Measurements from ENCODE around the gene IL17D.

The IL17D gene

DNA sequence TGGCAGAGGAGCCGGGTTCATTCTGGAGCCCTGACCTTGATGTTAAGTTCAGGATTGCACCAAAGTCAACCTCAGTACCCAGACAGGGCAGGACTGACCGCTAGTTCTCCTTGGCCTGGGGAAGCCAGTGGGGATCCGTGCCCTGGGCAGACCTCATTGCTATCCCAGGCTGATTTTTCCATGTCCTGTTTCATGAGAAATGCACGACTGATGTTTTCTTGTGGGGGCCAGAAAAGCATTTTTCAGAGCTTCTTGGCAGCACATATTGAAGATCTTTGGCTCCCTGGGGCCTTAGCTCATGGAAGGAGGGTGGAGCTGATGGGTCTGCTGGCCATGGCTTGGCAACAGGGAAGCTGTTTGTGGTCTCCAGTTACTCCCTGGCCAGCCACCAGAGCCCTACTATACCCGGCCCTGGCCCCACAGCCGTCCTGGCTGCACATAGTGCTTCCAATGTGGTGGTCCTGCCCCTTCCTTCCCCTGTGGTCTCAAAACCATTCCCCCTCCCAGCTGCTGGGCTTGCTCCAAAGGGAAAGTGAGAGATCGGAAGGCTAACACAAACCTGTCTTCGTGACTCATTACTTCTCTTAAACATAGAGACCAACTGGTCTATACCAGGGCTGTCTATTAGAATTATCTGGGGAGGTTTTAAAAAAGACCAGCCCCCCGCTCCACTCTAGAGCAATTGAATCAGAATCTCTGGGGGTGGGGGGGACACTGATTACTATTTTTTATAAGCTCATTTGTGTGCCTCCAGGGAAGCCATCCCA, 11.2 kb downstream of the IL17D start:
- TF ChIP-seq, protein P1, sequence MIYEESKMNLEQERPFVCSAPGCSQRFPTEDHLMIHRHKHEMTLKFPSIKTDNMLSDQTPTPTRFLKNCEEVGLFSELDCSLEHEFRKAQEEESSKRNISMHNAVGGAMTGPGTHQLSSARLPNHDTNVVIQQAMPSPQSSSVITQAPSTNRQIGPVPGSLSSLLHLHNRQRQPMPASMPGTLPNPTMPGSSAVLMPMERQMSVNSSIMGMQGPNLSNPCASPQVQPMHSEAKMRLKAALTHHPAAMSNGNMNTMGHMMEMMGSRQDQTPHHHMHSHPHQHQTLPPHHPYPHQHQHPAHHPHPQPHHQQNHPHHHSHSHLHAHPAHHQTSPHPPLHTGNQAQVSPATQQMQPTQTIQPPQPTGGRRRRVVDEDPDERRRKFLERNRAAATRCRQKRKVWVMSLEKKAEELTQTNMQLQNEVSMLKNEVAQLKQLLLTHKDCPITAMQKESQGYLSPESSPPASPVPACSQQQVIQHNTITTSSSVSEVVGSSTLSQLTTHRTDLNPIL (CRISPR knock-in tag; IDR thresholded peaks at IDR 0.05; ENCODE audit: low read depth): no peak
- TF ChIP-seq, protein P2, sequence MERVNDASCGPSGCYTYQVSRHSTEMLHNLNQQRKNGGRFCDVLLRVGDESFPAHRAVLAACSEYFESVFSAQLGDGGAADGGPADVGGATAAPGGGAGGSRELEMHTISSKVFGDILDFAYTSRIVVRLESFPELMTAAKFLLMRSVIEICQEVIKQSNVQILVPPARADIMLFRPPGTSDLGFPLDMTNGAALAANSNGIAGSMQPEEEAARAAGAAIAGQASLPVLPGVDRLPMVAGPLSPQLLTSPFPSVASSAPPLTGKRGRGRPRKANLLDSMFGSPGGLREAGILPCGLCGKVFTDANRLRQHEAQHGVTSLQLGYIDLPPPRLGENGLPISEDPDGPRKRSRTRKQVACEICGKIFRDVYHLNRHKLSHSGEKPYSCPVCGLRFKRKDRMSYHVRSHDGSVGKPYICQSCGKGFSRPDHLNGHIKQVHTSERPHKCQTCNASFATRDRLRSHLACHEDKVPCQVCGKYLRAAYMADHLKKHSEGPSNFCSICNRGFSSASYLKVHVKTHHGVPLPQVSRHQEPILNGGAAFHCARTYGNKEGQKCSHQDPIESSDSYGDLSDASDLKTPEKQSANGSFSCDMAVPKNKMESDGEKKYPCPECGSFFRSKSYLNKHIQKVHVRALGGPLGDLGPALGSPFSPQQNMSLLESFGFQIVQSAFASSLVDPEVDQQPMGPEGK (CRISPR knock-in tag; IDR thresholded peaks at IDR 0.05; ENCODE audit: borderline replicate concordance): peak; percentile 46; the same call in 1 of the 2 replicates
- ATAC-seq: peak; percentile 84

DNA sequence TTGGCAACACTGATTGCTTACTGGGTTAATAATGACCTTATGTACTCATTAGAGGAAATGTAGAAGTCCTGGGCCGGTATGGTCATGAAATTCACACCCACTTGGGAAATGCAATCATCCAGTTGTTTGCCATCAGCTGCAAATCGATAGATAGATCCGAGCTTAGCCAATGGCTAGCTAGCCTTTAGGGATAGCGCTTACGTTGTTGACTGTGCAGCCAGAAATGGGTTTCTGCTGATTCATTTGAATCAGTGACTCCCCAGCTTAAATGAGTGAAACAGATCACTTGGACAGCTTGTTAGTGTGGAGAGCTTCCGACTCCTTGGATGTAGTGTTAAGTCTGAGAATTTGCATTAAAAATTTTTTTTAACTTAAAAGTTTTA, 11.8 kb downstream of the IL17D start:
- no peak for ATAC-seq
- no peak for TF ChIP-seq TCF4 (CRISPR knock-in tag; IDR thresholded peaks at IDR 0.05; ENCODE audit: borderline replicate concordance)
- TF ChIP-seq CSDC2 (CRISPR knock-in tag; IDR thresholded peaks at IDR 0.05): no peak
- TF ChIP-seq TOX (CRISPR knock-in tag; IDR thresholded peaks at IDR 0.05; ENCODE audit: borderline replicate concordance): no peak
- no peak for TF ChIP-seq ESRRG (CRISPR knock-in tag; IDR thresholded peaks at IDR 0.05)
- no peak for TF ChIP-seq RARB (CRISPR knock-in tag; IDR thresholded peaks at IDR 0.05)
- no peak for TF ChIP-seq ZFP3 (CRISPR knock-in tag; IDR thresholded peaks at IDR 0.05)
- no peak for TF ChIP-seq ZNF565 (CRISPR knock-in tag; conservative IDR thresholded peaks at IDR 0.05; ENCODE audit: low read depth)

DNA sequence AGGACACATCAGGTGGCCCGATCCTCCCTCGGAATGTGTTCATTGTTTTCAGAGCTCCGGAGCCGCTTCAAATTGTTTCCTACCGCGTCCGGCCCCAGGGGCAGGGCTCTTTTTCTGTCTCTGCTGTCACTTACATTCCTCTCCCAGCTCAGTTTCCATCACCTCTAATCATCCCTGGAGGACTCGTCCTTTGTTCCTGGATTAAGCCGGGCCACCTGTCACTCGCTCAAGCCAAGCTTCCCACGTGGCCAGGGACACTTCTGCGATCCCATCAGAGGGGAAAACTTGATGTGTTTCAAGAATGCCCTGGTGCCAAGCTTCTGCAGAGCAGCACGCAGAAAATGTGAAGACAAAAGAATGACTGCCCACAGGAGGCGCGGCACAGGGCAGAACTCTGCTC, 13.5 kb downstream of the IL17D start:
- no peak for ATAC-seq
- no peak for TF ChIP-seq ARNTL (CRISPR knock-in tag; IDR thresholded peaks at IDR 0.05; ENCODE audit: borderline replicate concordance, low read depth)
- TF ChIP-seq ZFP3 (CRISPR knock-in tag; IDR thresholded peaks at IDR 0.05): no peak
- TF ChIP-seq RARB (CRISPR knock-in tag; IDR thresholded peaks at IDR 0.05): no peak
- TF ChIP-seq, protein P1 (CRISPR knock-in tag; IDR thresholded peaks at IDR 0.05; ENCODE audit: low read depth): no peak
- TF ChIP-seq, protein P3, sequence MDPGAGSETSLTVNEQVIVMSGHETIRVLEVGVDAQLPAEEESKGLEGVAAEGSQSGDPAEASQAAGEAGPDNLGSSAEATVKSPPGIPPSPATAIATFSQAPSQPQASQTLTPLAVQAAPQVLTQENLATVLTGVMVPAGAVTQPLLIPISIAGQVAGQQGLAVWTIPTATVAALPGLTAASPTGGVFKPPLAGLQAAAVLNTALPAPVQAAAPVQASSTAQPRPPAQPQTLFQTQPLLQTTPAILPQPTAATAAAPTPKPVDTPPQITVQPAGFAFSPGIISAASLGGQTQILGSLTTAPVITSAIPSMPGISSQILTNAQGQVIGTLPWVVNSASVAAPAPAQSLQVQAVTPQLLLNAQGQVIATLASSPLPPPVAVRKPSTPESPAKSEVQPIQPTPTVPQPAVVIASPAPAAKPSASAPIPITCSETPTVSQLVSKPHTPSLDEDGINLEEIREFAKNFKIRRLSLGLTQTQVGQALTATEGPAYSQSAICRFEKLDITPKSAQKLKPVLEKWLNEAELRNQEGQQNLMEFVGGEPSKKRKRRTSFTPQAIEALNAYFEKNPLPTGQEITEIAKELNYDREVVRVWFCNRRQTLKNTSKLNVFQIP (CRISPR knock-in tag; IDR thresholded peaks at IDR 0.05; ENCODE audit: borderline replicate concordance, low read depth): no peak
- TF ChIP-seq, protein P4, sequence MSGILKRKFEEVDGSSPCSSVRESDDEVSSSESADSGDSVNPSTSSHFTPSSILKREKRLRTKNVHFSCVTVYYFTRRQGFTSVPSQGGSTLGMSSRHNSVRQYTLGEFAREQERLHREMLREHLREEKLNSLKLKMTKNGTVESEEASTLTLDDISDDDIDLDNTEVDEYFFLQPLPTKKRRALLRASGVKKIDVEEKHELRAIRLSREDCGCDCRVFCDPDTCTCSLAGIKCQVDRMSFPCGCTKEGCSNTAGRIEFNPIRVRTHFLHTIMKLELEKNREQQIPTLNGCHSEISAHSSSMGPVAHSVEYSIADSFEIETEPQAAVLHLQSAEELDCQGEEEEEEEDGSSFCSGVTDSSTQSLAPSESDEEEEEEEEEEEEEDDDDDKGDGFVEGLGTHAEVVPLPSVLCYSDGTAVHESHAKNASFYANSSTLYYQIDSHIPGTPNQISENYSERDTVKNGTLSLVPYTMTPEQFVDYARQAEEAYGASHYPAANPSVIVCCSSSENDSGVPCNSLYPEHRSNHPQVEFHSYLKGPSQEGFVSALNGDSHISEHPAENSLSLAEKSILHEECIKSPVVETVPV (CRISPR knock-in tag; IDR thresholded peaks at IDR 0.05): no peak
- TF ChIP-seq SNAI2 (CRISPR knock-in tag; IDR thresholded peaks at IDR 0.05): no peak
- no peak for TF ChIP-seq BACH2 (CRISPR knock-in tag; IDR thresholded peaks at IDR 0.05; ENCODE audit: borderline replicate concordance)
- TF ChIP-seq PPARA (CRISPR knock-in tag; IDR thresholded peaks at IDR 0.05; ENCODE audit: borderline replicate concordance): no peak
- TF ChIP-seq TOX (CRISPR knock-in tag; IDR thresholded peaks at IDR 0.05; ENCODE audit: borderline replicate concordance): no peak
- no peak for TF ChIP-seq ZFP30 (CRISPR knock-in tag; IDR thresholded peaks at IDR 0.05)
- no peak for TF ChIP-seq TCF4 (CRISPR knock-in tag; IDR thresholded peaks at IDR 0.05; ENCODE audit: borderline replicate concordance)
- TF ChIP-seq ZNF8 (CRISPR knock-in tag; IDR thresholded peaks at IDR 0.05): no peak
- no peak for TF ChIP-seq GLIS3 (CRISPR knock-in tag; IDR thresholded peaks at IDR 0.05)
- TF ChIP-seq CSDC2 (CRISPR knock-in tag; IDR thresholded peaks at IDR 0.05): no peak
- TF ChIP-seq ZC3H10 (CRISPR knock-in tag; IDR thresholded peaks at IDR 0.05): no peak
- no peak for TF ChIP-seq ISL1 (CRISPR knock-in tag; IDR thresholded peaks at IDR 0.05)
